ENCODE data around the gene RAB36.

DNA sequence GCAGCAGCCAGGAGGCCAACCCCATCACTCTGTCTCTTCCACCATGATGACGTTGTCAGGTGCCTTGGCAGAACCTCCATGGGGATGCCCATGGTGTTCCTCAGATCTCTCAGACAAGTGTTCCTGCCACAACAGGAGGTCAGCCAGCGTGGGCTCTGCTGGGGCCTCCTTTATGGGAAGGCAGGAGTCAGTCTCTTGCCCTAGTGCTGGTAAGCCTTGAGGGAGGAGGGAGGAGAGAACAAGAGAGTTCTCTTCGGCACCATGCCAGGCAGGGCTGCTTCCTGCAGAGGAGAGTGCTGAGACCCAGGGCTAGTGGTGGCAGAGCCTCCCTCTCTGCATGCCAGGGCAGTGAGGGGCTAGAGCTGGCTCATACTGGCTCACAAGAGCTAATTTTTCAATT lies 42.5 kb upstream of the RAB36 start:
- TF ChIP-seq POLR2AphosphoS5 (IDR thresholded peaks at IDR 0.05; ENCODE audit: low read depth, low read length) (no peak), FOXP2 (optimal IDR thresholded peaks at IDR 0.05; ENCODE audit: borderline replicate concordance, extremely low read depth, extremely low read length, insufficient read depth) (no peak), SIN3A (IDR thresholded peaks at IDR 0.05; ENCODE audit: borderline replicate concordance, insufficient read depth, low read length) (no peak)
- TF ChIP-seq, protein P1, sequence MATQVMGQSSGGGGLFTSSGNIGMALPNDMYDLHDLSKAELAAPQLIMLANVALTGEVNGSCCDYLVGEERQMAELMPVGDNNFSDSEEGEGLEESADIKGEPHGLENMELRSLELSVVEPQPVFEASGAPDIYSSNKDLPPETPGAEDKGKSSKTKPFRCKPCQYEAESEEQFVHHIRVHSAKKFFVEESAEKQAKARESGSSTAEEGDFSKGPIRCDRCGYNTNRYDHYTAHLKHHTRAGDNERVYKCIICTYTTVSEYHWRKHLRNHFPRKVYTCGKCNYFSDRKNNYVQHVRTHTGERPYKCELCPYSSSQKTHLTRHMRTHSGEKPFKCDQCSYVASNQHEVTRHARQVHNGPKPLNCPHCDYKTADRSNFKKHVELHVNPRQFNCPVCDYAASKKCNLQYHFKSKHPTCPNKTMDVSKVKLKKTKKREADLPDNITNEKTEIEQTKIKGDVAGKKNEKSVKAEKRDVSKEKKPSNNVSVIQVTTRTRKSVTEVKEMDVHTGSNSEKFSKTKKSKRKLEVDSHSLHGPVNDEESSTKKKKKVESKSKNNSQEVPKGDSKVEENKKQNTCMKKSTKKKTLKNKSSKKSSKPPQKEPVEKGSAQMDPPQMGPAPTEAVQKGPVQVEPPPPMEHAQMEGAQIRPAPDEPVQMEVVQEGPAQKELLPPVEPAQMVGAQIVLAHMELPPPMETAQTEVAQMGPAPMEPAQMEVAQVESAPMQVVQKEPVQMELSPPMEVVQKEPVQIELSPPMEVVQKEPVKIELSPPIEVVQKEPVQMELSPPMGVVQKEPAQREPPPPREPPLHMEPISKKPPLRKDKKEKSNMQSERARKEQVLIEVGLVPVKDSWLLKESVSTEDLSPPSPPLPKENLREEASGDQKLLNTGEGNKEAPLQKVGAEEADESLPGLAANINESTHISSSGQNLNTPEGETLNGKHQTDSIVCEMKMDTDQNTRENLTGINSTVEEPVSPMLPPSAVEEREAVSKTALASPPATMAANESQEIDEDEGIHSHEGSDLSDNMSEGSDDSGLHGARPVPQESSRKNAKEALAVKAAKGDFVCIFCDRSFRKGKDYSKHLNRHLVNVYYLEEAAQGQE (IDR thresholded peaks at IDR 0.05; ENCODE audit: insufficient read depth in 1 of 2, low read depth in 2 of 2, low read length in 2 of 2), result no peak

Measured in PFSK-1 (cell line).